SK-N-SH (cell line): Measurements from ENCODE around the gene TBL2. TPM values are rescaled to one million over a fixed set of nuclear protein-coding genes. Genes with fewer than 3 reads are reported as not detected.

Experiments
- CTCF ChIA-PET: fragments of 300-600, 350-600 bp; formaldehyde crosslinking; extraction: SDS; loops from one replicate; lab custom pipeline; 2021; lab: Yijun Ruan, JAX
- POLR2A ChIA-PET: fragments of 350-600 bp; sonication (Branson Sonifier 250); formaldehyde crosslinking; extraction: SDS; loops from one replicate; lab custom pipeline; 2020; ENCODE audit warnings: antibody characterized with exemption, inconsistent platforms; lab: Yijun Ruan, JAX
- DNase-seq: peaks from one replicate; pipeline ENCODE4 v3.0.0; 2012
- H2AFZ ChIP-seq: fragments of 200-600 bp; sonication (generic); 2 replicates; pipeline ENCODE4 v1.8.1; 2016; ENCODE audit warnings: antibody characterized with exemption, mild to moderate bottlenecking, low read depth
- H3F3A ChIP-seq: fragments of 200-600 bp; sonication (generic); replicated peaks from 2 replicates; pipeline ENCODE3; 2016; ENCODE audit warnings: antibody characterized with exemption, mild to moderate bottlenecking; ENCODE audit not compliant: insufficient read depth
- H3K27ac ChIP-seq, 2 experiments: fragments of 200-500 bp in 1 of 2; fragments of 200-600 bp in 1 of 2; sonication (Bioruptor generic) in 1 of 2; sonication (generic), shearing (Covaris generic) in 1 of 2; 2 replicates each; pipeline versions ENCODE4 v1.5.1 to v1.6.1; 2014 to 2016; ENCODE audit warnings: low read depth in 2 of 2, inconsistent platforms in 1 of 2, low read length in 1 of 2, mild to moderate bottlenecking in 1 of 2, mixed read lengths in 1 of 2
- H3K27me3 ChIP-seq: fragments of 200-600 bp; sonication (generic), shearing (Covaris generic); 2 replicates; pipeline ENCODE4 v1.6.1; 2016; ENCODE audit warnings: mixed run types; ENCODE audit not compliant: insufficient read depth
- H3K36me3 ChIP-seq, 2 experiments: fragments of 200-500 bp in 1 of 2; fragments of 200-600 bp in 1 of 2; sonication (Bioruptor generic) in 1 of 2; sonication (generic) in 1 of 2; replicated peaks in 1 of 2; 2 replicates each; pipeline versions ENCODE3 to v1.5.1; 2014 to 2016; ENCODE audit warnings: low read length in 1 of 2, mild to moderate bottlenecking in 1 of 2; ENCODE audit not compliant: insufficient read depth in 2 of 2, control insufficient read depth in 1 of 2
- H3K4me1 ChIP-seq, 2 experiments: fragments of 200-500 bp in 1 of 2; fragments of 200-600 bp in 1 of 2; sonication (Bioruptor generic) in 1 of 2; sonication (generic), shearing (Covaris generic) in 1 of 2; 2 replicates each; pipeline versions ENCODE4 v1.5.1 to v1.6.1; 2014 to 2016; ENCODE audit warnings: low read depth in 1 of 2, low read length in 1 of 2, mixed run types in 1 of 2; ENCODE audit not compliant: insufficient read depth in 2 of 2, control insufficient read depth in 1 of 2
- H3K4me2 ChIP-seq: fragments of 200-600 bp; sonication (generic), shearing (Covaris generic); 2 replicates; pipeline ENCODE4 v1.6.1; 2017; ENCODE audit warnings: mixed run types
- H3K4me3 ChIP-seq, 2 experiments: fragments of 200-500 bp in 1 of 2; fragments of 200-600 bp in 1 of 2; sonication (Bioruptor generic) in 1 of 2; sonication (generic), shearing (Covaris generic) in 1 of 2; 2 replicates each; pipeline versions ENCODE4 v1.5.1 to v1.8.1; 2014 to 2016; ENCODE audit warnings: low read depth in 2 of 2, inconsistent platforms in 1 of 2, low read length in 1 of 2, mild to moderate bottlenecking in 1 of 2, mixed read lengths in 1 of 2, moderate library complexity in 1 of 2
- H3K79me2 ChIP-seq: fragments of 200-600 bp; sonication (generic); 2 replicates; pipeline ENCODE4 v1.8.1; 2017; ENCODE audit warnings: mild to moderate bottlenecking; ENCODE audit not compliant: insufficient read depth
- H3K9ac ChIP-seq: fragments of 200-600 bp; sonication (generic); 2 replicates; pipeline ENCODE4 v1.6.1; 2017; ENCODE audit warnings: mixed run types
- H3K9me2 ChIP-seq: fragments of 200-600 bp; sonication (generic); 2 replicates; pipeline ENCODE4 v1.6.1; 2017; ENCODE audit warnings: mixed run types
- H3K9me3 ChIP-seq: fragments of 200-600 bp; sonication (generic); 2 replicates; pipeline ENCODE4 v1.6.1; 2017; ENCODE audit warnings: mixed run types, mild to moderate bottlenecking, moderate library complexity
- H4K20me1 ChIP-seq: fragments of 200-600 bp; sonication (generic); 2 replicates; pipeline ENCODE4 v1.6.1; 2017; ENCODE audit warnings: mild to moderate bottlenecking, mixed run types; ENCODE audit not compliant: insufficient read depth
- CHD2 ChIP-seq: fragments of 150-350 bp; IDR thresholded peaks from 2 replicates; pipeline ENCODE4 v1.6.1; 2018; ENCODE audit warnings: low read length; ENCODE audit not compliant: partially characterized antibody
- FOXJ3 ChIP-seq: sonication (generic); formaldehyde crosslinking; IDR thresholded peaks from 2 replicates; pipeline ENCODE4 v1.5.1; 2020; ENCODE audit warnings: mild to moderate bottlenecking, missing genetic modification reagents
- FOXM1 ChIP-seq: IDR thresholded peaks from 2 replicates; pipeline ENCODE4 v1.4.0; 2012; ENCODE audit warnings: low read depth, mild to moderate bottlenecking
- IRF3 ChIP-seq: fragments of 150-350 bp; IDR thresholded peaks from 2 replicates; pipeline ENCODE4 v1.6.1; 2016; ENCODE audit warnings: mild to moderate bottlenecking, low read depth, low read length
- MAX ChIP-seq: IDR thresholded peaks from 2 replicates; pipeline ENCODE4 v1.4.0; 2012; ENCODE audit warnings: low read depth
- MXI1 ChIP-seq: IDR thresholded peaks from 2 replicates; pipeline ENCODE4 v1.6.1; 2012; ENCODE audit warnings: mild to moderate bottlenecking, low read depth, low read length, improper control_type of control experiment
- NFIC ChIP-seq: IDR thresholded peaks from 2 replicates; pipeline ENCODE4 v1.4.0; 2012; ENCODE audit warnings: borderline replicate concordance
- PBX3 ChIP-seq: IDR thresholded peaks from 2 replicates; pipeline ENCODE4; 2012
- POLR2AphosphoS5 ChIP-seq: IDR thresholded peaks from 2 replicates; pipeline ENCODE4 v1.6.1; 2012; ENCODE audit warnings: low read depth, low read length
- RCOR1 ChIP-seq: fragments of 150-350 bp; IDR thresholded peaks from 2 replicates; pipeline ENCODE4 v1.6.1; 2017; ENCODE audit warnings: antibody characterized with exemption, low read length
- REST ChIP-seq: IDR thresholded peaks from 2 replicates; pipeline ENCODE4 v1.6.1; 2012; ENCODE audit warnings: mild to moderate bottlenecking, low read depth, low read length, moderate library complexity
- RFX5 ChIP-seq: IDR thresholded peaks from 2 replicates; pipeline ENCODE4 v1.6.1; 2012; ENCODE audit warnings: mild to moderate bottlenecking, improper control_type of control experiment, low read length
- RXRA ChIP-seq: IDR thresholded peaks from 2 replicates; pipeline ENCODE4 v1.4.0; 2012; ENCODE audit warnings: low read depth, mild to moderate bottlenecking, borderline replicate concordance
- SIN3A ChIP-seq: IDR thresholded peaks from 2 replicates; pipeline ENCODE4 v1.6.1; 2012; ENCODE audit warnings: low read depth, mild to moderate bottlenecking, low read length, moderate library complexity, borderline replicate concordance
- SMC3 ChIP-seq: IDR thresholded peaks from 2 replicates; pipeline ENCODE4 v1.6.1; 2012; ENCODE audit warnings: low read depth, low read length, improper control_type of control experiment
- TEAD4 ChIP-seq: IDR thresholded peaks from 2 replicates; pipeline ENCODE4 v1.4.0; 2012; ENCODE audit warnings: mild to moderate bottlenecking, borderline replicate concordance; ENCODE audit not compliant: insufficient read depth
- USF1 ChIP-seq: IDR thresholded peaks from 2 replicates; pipeline ENCODE4 v1.4.0; 2012; ENCODE audit warnings: low read depth, borderline replicate concordance
- YY1 ChIP-seq: IDR thresholded peaks from 2 replicates; pipeline ENCODE4 v1.4.0; 2012; ENCODE audit warnings: low read depth, mild to moderate bottlenecking
- ZBTB33 ChIP-seq: IDR thresholded peaks from 2 replicates; pipeline ENCODE4 v1.4.0; 2012; ENCODE audit warnings: low read depth, borderline replicate concordance
- WGBS: methylation state at CpG from one replicate; pipeline ENCODE4 v1.1.6; 2017; ENCODE audit warnings: low lambda C conversion rate; 5-methylcytosine and 5-hydroxymethylcytosine counted together
- polyA plus RNA-seq, 3 experiments: library from polyadenylated mRNA; depleted of rRNA; stranded (reverse); fragments of >200 nt; gene quantifications; 2 replicates each; pipeline ENCODE4 v1.2.3, GENCODE V29; 2012

The TBL2 gene
- polyA plus RNA-seq, 1 of the 3 experiments (the other 2 are of a cell fraction), result 63.6 TPM

- no peak for DNase-seq
- H3K36me3 ChIP-seq, result peaks cover 9 to 16% of the 10 kb centered on the region in 2 experiments
- no peaks in the 10 kb centered on the region for H3K27me3 ChIP-seq
- no peak overlapping the region for H3K4me3 ChIP-seq
- WGBS, result 97% methylated on average over 6 of the region's 6 CpGs
- peaks cover 13% of the 10 kb centered on the region for H3F3A ChIP-seq
- no peak for TF ChIP-seq CHD2
- TF ChIP-seq IRF3, result no peak
- TF ChIP-seq SIN3A, result no peak
- TF ChIP-seq FOXJ3 (CRISPR knock-in tag), result no peak
- TF ChIP-seq FOXM1, result no peak
- TF ChIP-seq SMC3, result no peak
- CTCF ChIA-PET, result interaction anchor here (1.2 to 1.4 kb wide), 2 partner anchors 12 to 207 kb away, joined by 3 to 4 read pairs; partner anchors contain the start of gene ABHD11
- H3K4me1 ChIP-seq, result peaks cover 0 to 7% of the 10 kb centered on the region in 2 experiments; a peak in 1 of 4 replicates
- no peak overlapping the region for H2AFZ ChIP-seq
- POLR2A ChIA-PET, result interaction anchor here (0.6 to 2.6 kb wide), 2 partner anchors 10 to 11 kb away, joined by 3 to 13 read pairs; partner anchors contain the start of gene BAZ1B
- peaks cover 5% of the 10 kb centered on the region; the same call in 1 of the 2 replicates for H3K79me2 ChIP-seq
- no peak overlapping the region for H3K27ac ChIP-seq
- no peaks in the 10 kb centered on the region for H3K9me2 ChIP-seq
- no peak overlapping the region for H3K9ac ChIP-seq
- H3K4me2 ChIP-seq, result no peak overlapping the region
- no peaks in the 10 kb centered on the region for H3K9me3 ChIP-seq
- H4K20me1 ChIP-seq, result no peaks in the 10 kb centered on the region
Observed at GRCh38 chr7:73532224-73532623, 46.2 kb downstream of the TBL2 start.

- Histone ChIP-seq H3K4me1 (peaks cover 2 to 7% of the 10 kb centered on the region in 2 experiments; a peak in 2 of 4 replicates), H3K9ac (no peak overlapping the region), H3K9me3 (no peaks in the 10 kb centered on the region), H3K4me2 (no peak overlapping the region), H3K79me2 (no peaks in the 10 kb centered on the region), H3K27ac (no peak overlapping the region), H3K36me3 (peaks cover 0 to 9% of the 10 kb centered on the region in 2 experiments), H4K20me1 (no peaks in the 10 kb centered on the region), H2AFZ (no peak overlapping the region), H3K4me3 (no peak overlapping the region), H3F3A (peaks cover 17% of the 10 kb centered on the region), H3K27me3 (no peaks in the 10 kb centered on the region), H3K9me2 (no peaks in the 10 kb centered on the region)
- POLR2A ChIA-PET, result interaction anchor here (2.6 kb wide), 1 partner anchor 8 kb away, joined by 13 read pairs; the partner anchor contains the start of gene BAZ1B
- whole genome bisulfite sequencing, result 100% methylated on average over 3 of the region's 3 CpGs
- no peak for TF ChIP-seq RFX5
- TF ChIP-seq CHD2, result no peak
- no peak for TF ChIP-seq RXRA
- TF ChIP-seq PBX3, result no peak
- no peak for TF ChIP-seq USF1
- TF ChIP-seq ZBTB33, result no peak
- TF ChIP-seq REST, result no peak
- no peak for TF ChIP-seq TEAD4
- no peak for TF ChIP-seq RCOR1
- no peak for TF ChIP-seq YY1
- TF ChIP-seq MAX, result no peak
- no peak for TF ChIP-seq MXI1
- no peak for TF ChIP-seq POLR2AphosphoS5
- no peak for TF ChIP-seq FOXJ3 (CRISPR knock-in tag)
- no peak for TF ChIP-seq SMC3
- TF ChIP-seq NFIC, result no peak
- DNase-seq, result no peak
- CTCF ChIA-PET, result no interaction called here
Observed at GRCh38 chr7:73530800-73531199, 47.6 kb downstream of the TBL2 start.
